ENCODE results near the gene KHDRBS2. TPM values are rescaled to one million over a fixed set of nuclear protein-coding genes. Genes with fewer than 3 reads are reported as not detected.

Gene KHDRBS2
- total RNA-seq, 1 donor from 2014 or later, result not detected

GRCh38 chr6:61841958-61842357 lies 444.1 kb downstream of the KHDRBS2 start:
- TF ChIP-seq CTCF (IDR thresholded peaks at IDR 0.05; ENCODE audit: borderline replicate concordance), result no peak
- H3K4me1 ChIP-seq, result no peaks in the 10 kb centered on the region
- intact Hi-C loops (cut with micrococcal nuclease), result no loop called here
- DNase-seq, result no peak
- no peaks in the 10 kb centered on the region for H3K27me3 ChIP-seq (ENCODE audit: low read depth)
- no peak overlapping the region for H3K27ac ChIP-seq (replicated peaks)
- H3K9me3 ChIP-seq (replicated peaks), result no peaks in the 10 kb centered on the region
- no peaks in the 10 kb centered on the region for H3K36me3 ChIP-seq
- no peak overlapping the region for H3K4me3 ChIP-seq

- TF ChIP-seq CTCF (IDR thresholded peaks at IDR 0.05; ENCODE audit: borderline replicate concordance), result no peak
- Histone ChIP-seq H3K36me3 (no peaks in the 10 kb centered on the region), H3K4me3 (no peak overlapping the region), H3K27ac (replicated peaks) (no peak overlapping the region), H3K4me1 (no peaks in the 10 kb centered on the region), H3K27me3 (ENCODE audit: low read depth) (no peaks in the 10 kb centered on the region), H3K9me3 (replicated peaks) (no peaks in the 10 kb centered on the region)
- no peak for DNase-seq
- intact Hi-C loops (cut with micrococcal nuclease), result no loop called here
These were observed 450.8 kb downstream of the KHDRBS2 start for GRCh38 chr6:61835237-61835636.

- no peak overlapping the region for H3K4me3 ChIP-seq
- no peak overlapping the region for H3K27ac ChIP-seq (replicated peaks)
- H3K4me1 ChIP-seq, result no peaks in the 10 kb centered on the region
- H3K36me3 ChIP-seq, result no peaks in the 10 kb centered on the region
- DNase-seq, result no peak
- no peak for TF ChIP-seq CTCF (IDR thresholded peaks at IDR 0.05; ENCODE audit: borderline replicate concordance)
- intact Hi-C loops (cut with micrococcal nuclease), result no loop called here
- H3K9me3 ChIP-seq (replicated peaks), result no peaks in the 10 kb centered on the region
- no peaks in the 10 kb centered on the region for H3K27me3 ChIP-seq (ENCODE audit: low read depth)
These were observed 452.8 kb downstream of the KHDRBS2 start for GRCh38 chr6:61833176-61833755.

- H3K9me3 ChIP-seq (replicated peaks), result no peaks in the 10 kb centered on the region
- no peak for DNase-seq
- no peak overlapping the region for H3K27ac ChIP-seq (replicated peaks)
- H3K4me1 ChIP-seq, result no peaks in the 10 kb centered on the region
- TF ChIP-seq CTCF (IDR thresholded peaks at IDR 0.05; ENCODE audit: borderline replicate concordance), result no peak
- H3K27me3 ChIP-seq (ENCODE audit: low read depth), result no peaks in the 10 kb centered on the region
- intact Hi-C loops (cut with micrococcal nuclease), result no loop called here
- no peak overlapping the region for H3K4me3 ChIP-seq
- H3K36me3 ChIP-seq, result no peaks in the 10 kb centered on the region
These were observed 468.3 kb downstream of the KHDRBS2 start for GRCh38 chr6:61817716-61818115.

- Histone ChIP-seq H3K4me1 (no peaks in the 10 kb centered on the region), H3K27ac (replicated peaks) (no peak overlapping the region), H3K27me3 (ENCODE audit: low read depth) (no peaks in the 10 kb centered on the region), H3K4me3 (no peak overlapping the region), H3K36me3 (no peaks in the 10 kb centered on the region), H3K9me3 (replicated peaks) (peaks cover 7% of the 10 kb centered on the region)
- TF ChIP-seq CTCF (IDR thresholded peaks at IDR 0.05; ENCODE audit: borderline replicate concordance), result no peak
- no peak for DNase-seq
- intact Hi-C loops (cut with micrococcal nuclease), result no loop called here
These were observed 476.0 kb downstream of the KHDRBS2 start for GRCh38 chr6:61810047-61810446.
